Mucosa of descending colon (tissue), 3 donors: ENCODE results near the gene PSMD3. TPM values are rescaled to one million over a fixed set of nuclear protein-coding genes. Genes with fewer than 3 reads are reported as not detected.

Experiments
- ATAC-seq: fragments of 200-7000 bp; cut with Tn5 transposase; one replicate; pipeline ENCODE4 v1.9.1; 2020; ENCODE audit warnings: mild to moderate bottlenecking, moderate library complexity
- DNase-seq, 3 donors: peaks; one replicate each; pipeline ENCODE4 v3.0.0-alpha.2; 2020
- H3K36me3 ChIP-seq: fragments of 200-600 bp; one replicate; pipeline ENCODE4 v1.8.0; 2021; ENCODE audit warnings: low read depth, mild to moderate bottlenecking
- H3K4me1 ChIP-seq: fragments of 200-600 bp; one replicate; pipeline ENCODE4 v1.8.0; 2021; ENCODE audit warnings: low read depth, mild to moderate bottlenecking
- H3K4me3 ChIP-seq: fragments of 200-600 bp; one replicate; pipeline ENCODE4 v1.8.0; 2021; ENCODE audit warnings: mild to moderate bottlenecking
- H3K9me3 ChIP-seq: fragments of 200-600 bp; one replicate; pipeline ENCODE4 v1.8.0; 2021; ENCODE audit warnings: mild to moderate bottlenecking
- intact Hi-C, 2 donors: fragments of 100-400 bp; cut with DNase I in 1 of 2; cut with micrococcal nuclease in 1 of 2; formaldehyde crosslinking; loops; one replicate each; pipeline versions ENCODE4 v1.11.0 to v1.11.1; 2022; cut with DNase I, micrococcal nuclease
- total RNA-seq, 3 donors: library from RNA; stranded (reverse); fragmentation: NEBNext Ultra II Directional in 2 of 3; extraction: Animal tissue kit (Norgen Biotek cat#: 25700) in 2 of 3; gene quantifications; one replicate each; pipeline versions ENCODE4 v1.2.1 to v1.2.4, GENCODE V29; 2021 to 2023
- TF ChIP-seq, protein P1 (sequence below): fragments of 200-600 bp; IDR thresholded peaks from one replicate; pipeline ENCODE4 v1.8.0; 2022; ENCODE audit warnings: antibody characterized with exemption, mild to moderate bottlenecking
- donor health status: DM: no; HTN: no; CAD: no; lungs with moderate emphysema.
- donor health status: DM: no; HTN: no; CAD: no.
- donor health status: DM: no; HTN: yes; CAD: no.

The PSMD3 gene
- total RNA-seq, 3 donors from 2014 or later, result 96.0 to 126 (median 96.8) TPM

DNA sequence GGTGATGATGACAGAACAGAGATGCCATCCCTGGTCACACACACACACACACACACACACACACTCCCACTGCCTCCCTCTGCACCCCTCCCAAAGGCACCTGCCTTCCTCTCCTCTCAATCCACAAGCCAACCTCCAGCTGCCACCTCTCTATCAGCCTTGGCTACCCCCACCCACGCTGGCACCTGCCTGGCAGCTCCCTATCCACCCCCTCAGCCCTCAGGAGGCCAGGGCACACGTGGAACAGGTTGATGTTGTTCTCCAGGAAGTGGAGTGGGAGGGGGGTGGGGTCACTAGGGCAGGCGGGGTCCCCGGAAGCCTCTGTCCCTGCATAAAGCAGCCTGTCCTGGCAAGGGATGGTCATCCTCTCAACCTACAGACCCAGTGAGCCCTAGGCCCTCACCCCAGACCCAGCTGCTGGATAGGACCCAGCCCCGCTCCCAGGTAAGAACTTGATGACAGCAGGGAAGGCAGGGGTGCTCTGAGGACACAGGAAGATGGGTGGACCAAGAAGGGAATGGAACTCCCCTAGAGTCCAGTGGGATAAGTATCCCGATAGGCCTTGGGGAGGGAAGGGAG lies 17.9 kb upstream of the PSMD3 start, which contains the start of gene GSDMA:
Gene GSDMA, plus strand, starts transcription at position 363 of the 579 bp plus-strand sequence. CDS start 2,684 bp downstream, outside the sequence.
- Histone ChIP-seq H3K4me3 (no peak within 1 kb of the TSS), H3K4me1 (peaks cover 9% of the 10 kb centered on the region), H3K9me3 (no peaks in the 10 kb centered on the region), H3K36me3 (no peaks in the 10 kb centered on the region)
- ATAC-seq, result no peak
- TF ChIP-seq, protein P1, sequence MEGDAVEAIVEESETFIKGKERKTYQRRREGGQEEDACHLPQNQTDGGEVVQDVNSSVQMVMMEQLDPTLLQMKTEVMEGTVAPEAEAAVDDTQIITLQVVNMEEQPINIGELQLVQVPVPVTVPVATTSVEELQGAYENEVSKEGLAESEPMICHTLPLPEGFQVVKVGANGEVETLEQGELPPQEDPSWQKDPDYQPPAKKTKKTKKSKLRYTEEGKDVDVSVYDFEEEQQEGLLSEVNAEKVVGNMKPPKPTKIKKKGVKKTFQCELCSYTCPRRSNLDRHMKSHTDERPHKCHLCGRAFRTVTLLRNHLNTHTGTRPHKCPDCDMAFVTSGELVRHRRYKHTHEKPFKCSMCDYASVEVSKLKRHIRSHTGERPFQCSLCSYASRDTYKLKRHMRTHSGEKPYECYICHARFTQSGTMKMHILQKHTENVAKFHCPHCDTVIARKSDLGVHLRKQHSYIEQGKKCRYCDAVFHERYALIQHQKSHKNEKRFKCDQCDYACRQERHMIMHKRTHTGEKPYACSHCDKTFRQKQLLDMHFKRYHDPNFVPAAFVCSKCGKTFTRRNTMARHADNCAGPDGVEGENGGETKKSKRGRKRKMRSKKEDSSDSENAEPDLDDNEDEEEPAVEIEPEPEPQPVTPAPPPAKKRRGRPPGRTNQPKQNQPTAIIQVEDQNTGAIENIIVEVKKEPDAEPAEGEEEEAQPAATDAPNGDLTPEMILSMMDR, result no peak
- intact Hi-C loops, result no loop called here
- DNase-seq, result no peak

GRCh38 chr17:39963829-39964228 lies 16.8 kb upstream of the PSMD3 start:
- Histone ChIP-seq H3K36me3 (no peaks in the 10 kb centered on the region), H3K4me3 (no peak overlapping the region), H3K4me1 (peaks cover 8% of the 10 kb centered on the region), H3K9me3 (no peaks in the 10 kb centered on the region)
- DNase-seq (no peak), ATAC-seq (peak; percentile 26)
- intact Hi-C loops, result no loop called here
- TF ChIP-seq, protein P1, result no peak

GRCh38 chr17:39965017-39965699 lies 15.4 kb upstream of the PSMD3 start:
- intact Hi-C loops, result no loop called here
- Histone ChIP-seq H3K36me3 (no peaks in the 10 kb centered on the region), H3K9me3 (no peaks in the 10 kb centered on the region), H3K4me3 (no peak overlapping the region), H3K4me1 (peaks cover 10% of the 10 kb centered on the region)
- TF ChIP-seq, protein P1, result no peak
- ATAC-seq (no peak), DNase-seq (no peak)

- intact Hi-C loops, result no loop called here
- Histone ChIP-seq H3K4me1 (peaks cover 7% of the 10 kb centered on the region), H3K4me3 (no peak overlapping the region), H3K9me3 (no peaks in the 10 kb centered on the region), H3K36me3 (no peaks in the 10 kb centered on the region)
- TF ChIP-seq, protein P1, result no peak
- ATAC-seq, result no peak
- peak in 1 of 3 donors; percentile 16 for DNase-seq
Observed at GRCh38 chr17:39966771-39967170, 13.8 kb upstream of the PSMD3 start.

DNA sequence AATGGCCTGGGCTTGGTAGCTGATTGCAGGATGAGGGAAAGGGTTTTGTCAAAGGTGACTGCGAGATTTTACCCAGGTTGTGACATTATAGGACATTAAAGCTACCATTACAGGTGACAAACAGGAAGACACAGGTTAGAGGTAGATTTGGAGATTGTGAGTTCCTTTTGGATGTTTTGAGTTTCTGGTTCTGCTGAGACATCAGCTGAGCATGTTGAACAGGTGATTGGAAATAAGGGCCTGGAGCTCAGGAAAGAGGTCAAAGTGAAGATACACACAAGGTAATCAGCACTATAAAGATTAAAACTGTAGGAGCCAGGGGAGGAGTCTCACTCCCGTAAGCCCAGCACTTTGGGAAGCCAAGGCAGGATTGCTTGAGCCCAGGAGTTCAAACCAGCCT lies 11.8 kb upstream of the PSMD3 start:
- Histone ChIP-seq H3K4me3 (no peak overlapping the region), H3K36me3 (no peaks in the 10 kb centered on the region), H3K9me3 (no peaks in the 10 kb centered on the region), H3K4me1 (peaks cover 7% of the 10 kb centered on the region)
- intact Hi-C loops, result no loop called here
- ATAC-seq, result no peak
- TF ChIP-seq, protein P1, result no peak
- no peak for DNase-seq
